HepG2 (cell line): ENCODE data around the gene PDLIM5. TPM values are rescaled to one million over a fixed set of nuclear protein-coding genes. Genes with fewer than 3 reads are reported as not detected.

ENCODE experiments used
- BHLHE40 ChIP-seq: IDR thresholded peaks from 2 replicates; pipeline ENCODE4 v1.6.1; 2011; ENCODE audit warnings: low read length, improper control_type of control experiment
- HOXA7 ChIP-seq: sonication (generic); formaldehyde crosslinking; IDR thresholded peaks from 2 replicates; pipeline ENCODE4 v1.8.1; 2022; ENCODE audit warnings: mild to moderate bottlenecking, missing genetic modification reagents, moderate library complexity
- IKZF1 ChIP-seq: fragments of 450-650 bp; IDR thresholded peaks from 2 replicates; pipeline ENCODE4 v1.7.1; 2016
- MED1 ChIP-seq: sonication (generic); formaldehyde crosslinking; IDR thresholded peaks from 2 replicates; pipeline ENCODE4 v1.4.0; 2020; ENCODE audit warnings: missing genetic modification reagents
- MED13 ChIP-seq: sonication (generic); formaldehyde crosslinking; IDR thresholded peaks from 2 replicates; pipeline ENCODE4 v1.5.0; 2020; ENCODE audit warnings: missing genetic modification reagents
- NFYB ChIP-seq: sonication (generic); formaldehyde crosslinking; IDR thresholded peaks from 2 replicates; pipeline ENCODE4 v1.4.0; 2020; ENCODE audit warnings: missing genetic modification reagents
- NR1H2 ChIP-seq: sonication (generic); formaldehyde crosslinking; IDR thresholded peaks from 2 replicates; pipeline ENCODE4 v1.8.1; 2022; ENCODE audit warnings: low read depth, missing genetic modification reagents, borderline replicate concordance
- RFX1 ChIP-seq: fragments of 450-650 bp; IDR thresholded peaks from 2 replicates; pipeline ENCODE4 v1.6.1; 2017
- RFX3 ChIP-seq: IDR thresholded peaks from 2 replicates; pipeline ENCODE4 v1.6.1; 2016; ENCODE audit warnings: missing biosample characterization, missing genetic modification reagents
- RFXAP ChIP-seq: sonication (generic); formaldehyde crosslinking; IDR thresholded peaks from 2 replicates; pipeline ENCODE4 v1.4.0; 2020; ENCODE audit warnings: missing genetic modification reagents, borderline replicate concordance
- SIN3B ChIP-seq: fragments of 150-350 bp; IDR thresholded peaks from 2 replicates; pipeline ENCODE4 v1.6.1; 2014; ENCODE audit warnings: low read length
- STAG1 ChIP-seq: sonication (generic); formaldehyde crosslinking; IDR thresholded peaks from 2 replicates; pipeline ENCODE4 v1.4.0; 2020; ENCODE audit warnings: missing genetic modification reagents
- TBL1XR1 ChIP-seq: fragments of 150-350 bp; IDR thresholded peaks from 2 replicates; pipeline ENCODE4 v1.6.1; 2014; ENCODE audit warnings: borderline replicate concordance, low read length; ENCODE audit not compliant: partially characterized antibody
- ZNF343 ChIP-seq: sonication (generic); formaldehyde crosslinking; IDR thresholded peaks from 2 replicates; pipeline ENCODE4 v1.4.0; 2020; ENCODE audit warnings: mild to moderate bottlenecking, missing genetic modification reagents
- ZNF354B ChIP-seq: sonication (generic); formaldehyde crosslinking; IDR thresholded peaks from 2 replicates; pipeline ENCODE4 v1.8.0; 2022; ENCODE audit warnings: mild to moderate bottlenecking, missing genetic modification reagents
- ZNF546 ChIP-seq: sonication (generic); formaldehyde crosslinking; conservative IDR thresholded peaks from 2 replicates; pipeline ENCODE4 v1.8.1; 2023; ENCODE audit warnings: mild to moderate bottlenecking, missing genetic modification reagents
- ZNF747 ChIP-seq: sonication (generic); formaldehyde crosslinking; IDR thresholded peaks from 2 replicates; pipeline ENCODE4 v1.8.1; 2023; ENCODE audit warnings: missing genetic modification reagents, mild to moderate bottlenecking, borderline replicate concordance
- ZNF780A ChIP-seq: sonication (generic); formaldehyde crosslinking; IDR thresholded peaks from 2 replicates; pipeline ENCODE4 v1.8.0; 2022; ENCODE audit warnings: mild to moderate bottlenecking, missing genetic modification reagents, moderate library complexity
- ZNF788 ChIP-seq: sonication (generic); formaldehyde crosslinking; IDR thresholded peaks from 2 replicates; pipeline ENCODE4 v1.5.0; 2020; ENCODE audit warnings: mild to moderate bottlenecking, missing genetic modification reagents, borderline replicate concordance
- polyA plus RNA-seq, 8 experiments: library from polyadenylated mRNA; depleted of rRNA in 3 of 8; stranded (reverse) in 7 of 8; unstranded in 1 of 8; fragments of >200 nt; fragmentation: Illumina TruSeq in 4 of 8; extraction: Trizol in 4 of 8; gene quantifications; 2 replicates each; pipeline versions ENCODE4 v1.2.1 to v1.2.3, GENCODE V29; 2011 to 2016; ENCODE audit warnings: low read depth in 4 of 8, missing spikeins in 1 of 8, mixed read lengths in 1 of 8; ENCODE audit not compliant: insufficient read depth in 1 of 8
- total RNA-seq, 5 experiments: library from RNA; depleted of rRNA; stranded (reverse); fragments of >200 nt; fragmentation: Illumina TruSeq; extraction: Trizol; gene quantifications; 2 replicates each; pipeline ENCODE4 v1.2.3, GENCODE V29; 2016; ENCODE audit warnings: low read depth in 1 of 5
- TF ChIP-seq, protein P1 (sequence below): sonication (generic); formaldehyde crosslinking; IDR thresholded peaks from 2 replicates; pipeline ENCODE4 v1.4.0; 2020; ENCODE audit warnings: missing genetic modification reagents
- TF ChIP-seq, protein P2 (sequence below): fragments of 450-650 bp; IDR thresholded peaks from 2 replicates; pipeline ENCODE4 v1.6.1; 2017; ENCODE audit warnings: mild to moderate bottlenecking
- TF ChIP-seq, protein P3 (sequence below): sonication (generic); formaldehyde crosslinking; IDR thresholded peaks from 2 replicates; pipeline ENCODE4 v1.4.0; 2020; ENCODE audit warnings: mild to moderate bottlenecking, missing genetic modification reagents
- TF ChIP-seq, protein P4 (sequence below): sonication (generic); formaldehyde crosslinking; IDR thresholded peaks from 2 replicates; pipeline ENCODE4 v1.9.0; 2022; ENCODE audit warnings: low read depth, missing genetic modification reagents

The PDLIM5 gene
- total and polyA plus RNA-seq, 2 of the 13 experiments (the other 11 are each of a cell fraction or from before 2014, with no cell fraction given), result 52.8 to 119 TPM

GRCh38 chr4:94451695-94452475 is at the start of gene PDLIM5 (continued):
- TF ChIP-seq, protein P1, sequence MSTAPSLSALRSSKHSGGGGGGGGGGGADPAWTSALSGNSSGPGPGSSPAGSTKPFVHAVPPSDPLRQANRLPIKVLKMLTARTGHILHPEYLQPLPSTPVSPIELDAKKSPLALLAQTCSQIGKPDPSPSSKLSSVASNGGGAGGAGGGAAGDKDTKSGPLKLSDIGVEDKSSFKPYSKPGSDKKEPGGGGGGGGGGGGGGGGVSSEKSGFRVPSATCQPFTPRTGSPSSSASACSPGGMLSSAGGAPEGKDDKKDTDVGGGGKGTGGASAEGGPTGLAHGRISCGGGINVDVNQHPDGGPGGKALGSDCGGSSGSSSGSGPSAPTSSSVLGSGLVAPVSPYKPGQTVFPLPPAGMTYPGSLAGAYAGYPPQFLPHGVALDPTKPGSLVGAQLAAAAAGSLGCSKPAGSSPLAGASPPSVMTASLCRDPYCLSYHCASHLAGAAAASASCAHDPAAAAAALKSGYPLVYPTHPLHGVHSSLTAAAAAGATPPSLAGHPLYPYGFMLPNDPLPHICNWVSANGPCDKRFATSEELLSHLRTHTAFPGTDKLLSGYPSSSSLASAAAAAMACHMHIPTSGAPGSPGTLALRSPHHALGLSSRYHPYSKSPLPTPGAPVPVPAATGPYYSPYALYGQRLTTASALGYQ (CRISPR knock-in tag), result no peak
- no peak for TF ChIP-seq ZNF343 (CRISPR knock-in tag)
- peak; percentile 81 for TF ChIP-seq ZNF747
- TF ChIP-seq, protein P2, sequence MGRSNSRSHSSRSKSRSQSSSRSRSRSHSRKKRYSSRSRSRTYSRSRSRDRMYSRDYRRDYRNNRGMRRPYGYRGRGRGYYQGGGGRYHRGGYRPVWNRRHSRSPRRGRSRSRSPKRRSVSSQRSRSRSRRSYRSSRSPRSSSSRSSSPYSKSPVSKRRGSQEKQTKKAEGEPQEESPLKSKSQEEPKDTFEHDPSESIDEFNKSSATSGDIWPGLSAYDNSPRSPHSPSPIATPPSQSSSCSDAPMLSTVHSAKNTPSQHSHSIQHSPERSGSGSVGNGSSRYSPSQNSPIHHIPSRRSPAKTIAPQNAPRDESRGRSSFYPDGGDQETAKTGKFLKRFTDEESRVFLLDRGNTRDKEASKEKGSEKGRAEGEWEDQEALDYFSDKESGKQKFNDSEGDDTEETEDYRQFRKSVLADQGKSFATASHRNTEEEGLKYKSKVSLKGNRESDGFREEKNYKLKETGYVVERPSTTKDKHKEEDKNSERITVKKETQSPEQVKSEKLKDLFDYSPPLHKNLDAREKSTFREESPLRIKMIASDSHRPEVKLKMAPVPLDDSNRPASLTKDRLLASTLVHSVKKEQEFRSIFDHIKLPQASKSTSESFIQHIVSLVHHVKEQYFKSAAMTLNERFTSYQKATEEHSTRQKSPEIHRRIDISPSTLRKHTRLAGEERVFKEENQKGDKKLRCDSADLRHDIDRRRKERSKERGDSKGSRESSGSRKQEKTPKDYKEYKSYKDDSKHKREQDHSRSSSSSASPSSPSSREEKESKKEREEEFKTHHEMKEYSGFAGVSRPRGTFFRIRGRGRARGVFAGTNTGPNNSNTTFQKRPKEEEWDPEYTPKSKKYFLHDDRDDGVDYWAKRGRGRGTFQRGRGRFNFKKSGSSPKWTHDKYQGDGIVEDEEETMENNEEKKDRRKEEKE, result no peak
- TF ChIP-seq IKZF1, result no peak
- no peak for TF ChIP-seq SIN3B
- TF ChIP-seq RFX1, result no peak
- TF ChIP-seq ZNF788, result peak; percentile 14; the same call in 1 of the 2 replicates
- 0 out of 2 replicates have a peak, but pooled peaks have one; percentile 44 for TF ChIP-seq NR1H2
- TF ChIP-seq, protein P3, sequence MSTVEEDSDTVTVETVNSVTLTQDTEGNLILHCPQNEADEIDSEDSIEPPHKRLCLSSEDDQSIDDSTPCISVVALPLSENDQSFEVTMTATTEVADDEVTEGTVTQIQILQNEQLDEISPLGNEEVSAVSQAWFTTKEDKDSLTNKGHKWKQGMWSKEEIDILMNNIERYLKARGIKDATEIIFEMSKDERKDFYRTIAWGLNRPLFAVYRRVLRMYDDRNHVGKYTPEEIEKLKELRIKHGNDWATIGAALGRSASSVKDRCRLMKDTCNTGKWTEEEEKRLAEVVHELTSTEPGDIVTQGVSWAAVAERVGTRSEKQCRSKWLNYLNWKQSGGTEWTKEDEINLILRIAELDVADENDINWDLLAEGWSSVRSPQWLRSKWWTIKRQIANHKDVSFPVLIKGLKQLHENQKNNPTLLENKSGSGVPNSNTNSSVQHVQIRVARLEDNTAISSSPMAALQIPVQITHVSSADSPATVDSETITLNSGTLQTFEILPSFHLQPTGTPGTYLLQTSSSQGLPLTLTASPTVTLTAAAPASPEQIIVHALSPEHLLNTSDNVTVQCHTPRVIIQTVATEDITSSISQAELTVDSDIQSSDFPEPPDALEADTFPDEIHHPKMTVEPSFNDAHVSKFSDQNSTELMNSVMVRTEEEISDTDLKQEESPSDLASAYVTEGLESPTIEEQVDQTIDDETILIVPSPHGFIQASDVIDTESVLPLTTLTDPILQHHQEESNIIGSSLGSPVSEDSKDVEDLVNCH (CRISPR knock-in tag), result no peak
- TF ChIP-seq ZNF780A, result no peak
- 0 out of 2 replicates have a peak, but pooled peaks have one; percentile 49 for TF ChIP-seq ZNF546
- TF ChIP-seq, protein P4, sequence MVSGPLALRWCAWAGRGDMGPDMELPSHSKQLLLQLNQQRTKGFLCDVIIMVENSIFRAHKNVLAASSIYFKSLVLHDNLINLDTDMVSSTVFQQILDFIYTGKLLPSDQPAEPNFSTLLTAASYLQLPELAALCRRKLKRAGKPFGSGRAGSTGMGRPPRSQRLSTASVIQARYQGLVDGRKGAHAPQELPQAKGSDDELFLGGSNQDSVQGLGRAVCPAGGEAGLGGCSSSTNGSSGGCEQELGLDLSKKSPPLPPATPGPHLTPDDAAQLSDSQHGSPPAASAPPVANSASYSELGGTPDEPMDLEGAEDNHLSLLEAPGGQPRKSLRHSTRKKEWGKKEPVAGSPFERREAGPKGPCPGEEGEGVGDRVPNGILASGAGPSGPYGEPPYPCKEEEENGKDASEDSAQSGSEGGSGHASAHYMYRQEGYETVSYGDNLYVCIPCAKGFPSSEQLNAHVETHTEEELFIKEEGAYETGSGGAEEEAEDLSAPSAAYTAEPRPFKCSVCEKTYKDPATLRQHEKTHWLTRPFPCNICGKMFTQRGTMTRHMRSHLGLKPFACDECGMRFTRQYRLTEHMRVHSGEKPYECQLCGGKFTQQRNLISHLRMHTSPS (CRISPR knock-in tag), result peak; percentile 60; the same call in 1 of the 2 replicates
- TF ChIP-seq ZNF354B (CRISPR knock-in tag), result no peak
- peak; percentile 58; the same call in 1 of the 2 replicates for TF ChIP-seq RFXAP (CRISPR knock-in tag)
- peak; percentile 77 for TF ChIP-seq MED1 (CRISPR knock-in tag)
- TF ChIP-seq BHLHE40, result no peak
- TF ChIP-seq NFYB (CRISPR knock-in tag), result no peak
- TF ChIP-seq HOXA7 (CRISPR knock-in tag), result no peak
- no peak for TF ChIP-seq RFX3 (CRISPR knock-in tag)
- TF ChIP-seq STAG1, result peak; percentile 14; the same call in 1 of the 2 replicates
- no peak for TF ChIP-seq TBL1XR1
- no peak for TF ChIP-seq MED13 (CRISPR knock-in tag)
